ENCODE results near the gene PNPLA3. TPM values are rescaled to one million over a fixed set of nuclear protein-coding genes. Genes with fewer than 3 reads are reported as not detected.

The PNPLA3 gene
- total RNA-seq, 1 experiment from 2014 or later = 19.8 TPM

DNA sequence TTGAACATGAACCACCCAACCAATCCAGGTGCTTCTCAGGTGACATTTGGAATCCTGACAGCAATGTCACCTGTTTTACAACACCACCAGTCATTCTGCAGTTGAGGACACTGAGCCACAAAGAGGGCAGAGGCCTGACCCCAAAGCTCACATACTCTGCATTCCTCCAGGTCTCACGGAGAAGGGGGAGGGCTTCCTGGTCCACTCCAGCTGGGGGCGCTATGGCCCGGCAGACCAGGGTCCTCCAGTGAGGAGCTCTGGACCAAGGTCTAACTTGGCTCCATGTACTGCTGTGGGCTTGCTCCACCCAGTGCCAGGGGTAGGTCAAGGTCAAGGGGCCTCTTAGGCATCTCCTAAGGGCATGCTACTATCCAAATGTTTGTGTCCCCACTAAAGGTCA is 1.5 kb upstream of the PNPLA3 start (continued):
- TF ChIP-seq, protein P1, sequence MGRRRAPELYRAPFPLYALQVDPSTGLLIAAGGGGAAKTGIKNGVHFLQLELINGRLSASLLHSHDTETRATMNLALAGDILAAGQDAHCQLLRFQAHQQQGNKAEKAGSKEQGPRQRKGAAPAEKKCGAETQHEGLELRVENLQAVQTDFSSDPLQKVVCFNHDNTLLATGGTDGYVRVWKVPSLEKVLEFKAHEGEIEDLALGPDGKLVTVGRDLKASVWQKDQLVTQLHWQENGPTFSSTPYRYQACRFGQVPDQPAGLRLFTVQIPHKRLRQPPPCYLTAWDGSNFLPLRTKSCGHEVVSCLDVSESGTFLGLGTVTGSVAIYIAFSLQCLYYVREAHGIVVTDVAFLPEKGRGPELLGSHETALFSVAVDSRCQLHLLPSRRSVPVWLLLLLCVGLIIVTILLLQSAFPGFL (CRISPR knock-in tag; IDR thresholded peaks at IDR 0.05; ENCODE audit: borderline replicate concordance) = no peak
- TF ChIP-seq OVOL2 (CRISPR knock-in tag; IDR thresholded peaks at IDR 0.05; ENCODE audit: borderline replicate concordance) = no peak
- TF ChIP-seq ZNF671 (CRISPR knock-in tag; IDR thresholded peaks at IDR 0.05) = no peak

DNA sequence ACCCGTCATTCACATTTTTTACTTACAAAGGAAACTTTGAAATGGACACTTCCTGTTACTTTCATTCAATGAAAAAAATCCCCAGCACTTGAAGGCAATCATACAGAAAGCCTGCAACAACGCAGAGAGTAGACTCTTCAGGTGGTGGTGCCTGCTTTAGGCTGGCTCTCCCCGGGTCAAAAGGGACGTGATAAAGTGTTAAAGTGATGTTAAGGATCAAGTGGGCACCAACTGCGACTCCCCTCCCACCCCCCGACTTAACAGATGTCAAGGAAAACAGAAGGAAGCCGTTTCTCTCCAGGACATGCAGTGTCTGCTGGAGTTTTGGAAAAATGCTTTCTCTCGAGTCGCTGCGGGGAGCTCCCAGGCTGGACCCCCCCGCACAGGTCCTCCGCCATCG is 414 bp upstream of the PNPLA3 start:
- ChIA-PET POLR2A (interaction anchor here (0.9 to 1.3 kb wide), 2 partner anchors 23 to 32 kb away, joined by 3 to 5 read pairs; partner anchors contain the start of gene SAMM50), CTCF (interaction anchor here (0.7 to 8.9 kb wide), 11 partner anchors 9 to 736 kb away, joined by 3 to 65 read pairs (median 3); no protein-coding TSS in a partner anchor)
- H3K27me3 Mint-ChIP-seq (ENCODE audit: low read depth) = no peaks in the 10 kb centered on the region; the same call in 1 of the 2 replicates

DNA sequence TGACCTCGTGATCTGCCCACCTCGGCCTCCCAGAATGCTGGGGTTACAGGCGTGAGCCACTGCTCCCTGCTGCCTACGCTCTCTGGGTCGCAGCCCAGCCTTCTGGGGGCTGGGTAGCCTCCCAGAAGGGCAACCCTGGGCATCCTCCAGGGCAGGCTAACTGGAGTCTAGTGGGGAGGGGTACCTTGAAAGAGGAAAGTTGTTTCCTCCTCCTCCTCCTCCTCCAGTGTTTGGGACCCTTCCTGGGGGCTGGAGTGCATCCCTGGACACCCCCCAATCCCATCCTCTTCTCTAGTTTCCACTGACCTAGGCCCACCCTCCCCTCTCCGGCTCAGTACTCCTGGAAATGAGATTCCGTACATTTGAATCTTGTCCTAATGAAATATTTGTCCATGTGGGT is 1.3 kb downstream of the PNPLA3 start:
- no peak for DNase-seq (ENCODE audit: low spot score)
- Mint-ChIP-seq H3K4me3 (peak overlapping the region; percentile 84), H3K27me3 (ENCODE audit: low read depth) (no peaks in the 10 kb centered on the region), H3K4me1 (peaks cover 26% of the 10 kb centered on the region), H3K27ac (peak overlapping the region; percentile 52), H3K9me3 (no peaks in the 10 kb centered on the region), H3K36me3 (peaks cover 21% of the 10 kb centered on the region)
- ATAC-seq = no peak
- ChIA-PET CTCF (interaction anchor here (0.6 to 8.9 kb wide), 6 partner anchors 8 to 679 kb away, joined by 3 to 65 read pairs (median 6); no protein-coding TSS in a partner anchor), POLR2A (interaction anchor here (0.6 kb wide), 1 partner anchor 461 kb away, joined by 4 read pairs; no protein-coding TSS in a partner anchor)
- no peak for TF ChIP-seq CREM (CRISPR knock-in tag; IDR thresholded peaks at IDR 0.05)
- no peak for TF ChIP-seq ZNF219 (CRISPR knock-in tag; IDR thresholded peaks at IDR 0.05; ENCODE audit: borderline replicate concordance)
- no peak for TF ChIP-seq CBFB (CRISPR knock-in tag; IDR thresholded peaks at IDR 0.05; ENCODE audit: low read depth)
- no peak for TF ChIP-seq NFE2L1 (CRISPR knock-in tag; IDR thresholded peaks at IDR 0.05)
- no peak for TF ChIP-seq GRHL2 (CRISPR knock-in tag; IDR thresholded peaks at IDR 0.05; ENCODE audit: insufficient replicate concordance, severe bottlenecking)
- TF ChIP-seq MLX (CRISPR knock-in tag; IDR thresholded peaks at IDR 0.05) = no peak
- no peak for TF ChIP-seq MYBL2 (CRISPR knock-in tag; IDR thresholded peaks at IDR 0.05)
- TF ChIP-seq, protein P2, sequence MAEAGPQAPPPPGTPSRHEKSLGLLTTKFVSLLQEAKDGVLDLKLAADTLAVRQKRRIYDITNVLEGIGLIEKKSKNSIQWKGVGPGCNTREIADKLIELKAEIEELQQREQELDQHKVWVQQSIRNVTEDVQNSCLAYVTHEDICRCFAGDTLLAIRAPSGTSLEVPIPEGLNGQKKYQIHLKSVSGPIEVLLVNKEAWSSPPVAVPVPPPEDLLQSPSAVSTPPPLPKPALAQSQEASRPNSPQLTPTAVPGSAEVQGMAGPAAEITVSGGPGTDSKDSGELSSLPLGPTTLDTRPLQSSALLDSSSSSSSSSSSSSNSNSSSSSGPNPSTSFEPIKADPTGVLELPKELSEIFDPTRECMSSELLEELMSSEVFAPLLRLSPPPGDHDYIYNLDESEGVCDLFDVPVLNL (CRISPR knock-in tag; IDR thresholded peaks at IDR 0.05; ENCODE audit: borderline replicate concordance, low read depth) = no peak
- no peak for TF ChIP-seq TEAD1 (CRISPR knock-in tag; IDR thresholded peaks at IDR 0.05)
- no peak for TF ChIP-seq FOXJ3 (CRISPR knock-in tag; IDR thresholded peaks at IDR 0.05; ENCODE audit: borderline replicate concordance)
- TF ChIP-seq, protein P3, sequence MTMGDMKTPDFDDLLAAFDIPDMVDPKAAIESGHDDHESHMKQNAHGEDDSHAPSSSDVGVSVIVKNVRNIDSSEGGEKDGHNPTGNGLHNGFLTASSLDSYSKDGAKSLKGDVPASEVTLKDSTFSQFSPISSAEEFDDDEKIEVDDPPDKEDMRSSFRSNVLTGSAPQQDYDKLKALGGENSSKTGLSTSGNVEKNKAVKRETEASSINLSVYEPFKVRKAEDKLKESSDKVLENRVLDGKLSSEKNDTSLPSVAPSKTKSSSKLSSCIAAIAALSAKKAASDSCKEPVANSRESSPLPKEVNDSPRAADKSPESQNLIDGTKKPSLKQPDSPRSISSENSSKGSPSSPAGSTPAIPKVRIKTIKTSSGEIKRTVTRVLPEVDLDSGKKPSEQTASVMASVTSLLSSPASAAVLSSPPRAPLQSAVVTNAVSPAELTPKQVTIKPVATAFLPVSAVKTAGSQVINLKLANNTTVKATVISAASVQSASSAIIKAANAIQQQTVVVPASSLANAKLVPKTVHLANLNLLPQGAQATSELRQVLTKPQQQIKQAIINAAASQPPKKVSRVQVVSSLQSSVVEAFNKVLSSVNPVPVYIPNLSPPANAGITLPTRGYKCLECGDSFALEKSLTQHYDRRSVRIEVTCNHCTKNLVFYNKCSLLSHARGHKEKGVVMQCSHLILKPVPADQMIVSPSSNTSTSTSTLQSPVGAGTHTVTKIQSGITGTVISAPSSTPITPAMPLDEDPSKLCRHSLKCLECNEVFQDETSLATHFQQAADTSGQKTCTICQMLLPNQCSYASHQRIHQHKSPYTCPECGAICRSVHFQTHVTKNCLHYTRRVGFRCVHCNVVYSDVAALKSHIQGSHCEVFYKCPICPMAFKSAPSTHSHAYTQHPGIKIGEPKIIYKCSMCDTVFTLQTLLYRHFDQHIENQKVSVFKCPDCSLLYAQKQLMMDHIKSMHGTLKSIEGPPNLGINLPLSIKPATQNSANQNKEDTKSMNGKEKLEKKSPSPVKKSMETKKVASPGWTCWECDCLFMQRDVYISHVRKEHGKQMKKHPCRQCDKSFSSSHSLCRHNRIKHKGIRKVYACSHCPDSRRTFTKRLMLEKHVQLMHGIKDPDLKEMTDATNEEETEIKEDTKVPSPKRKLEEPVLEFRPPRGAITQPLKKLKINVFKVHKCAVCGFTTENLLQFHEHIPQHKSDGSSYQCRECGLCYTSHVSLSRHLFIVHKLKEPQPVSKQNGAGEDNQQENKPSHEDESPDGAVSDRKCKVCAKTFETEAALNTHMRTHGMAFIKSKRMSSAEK (CRISPR knock-in tag; IDR thresholded peaks at IDR 0.05; ENCODE audit: borderline replicate concordance) = no peak
- no peak for TF ChIP-seq PRRX2 (CRISPR knock-in tag; IDR thresholded peaks at IDR 0.05)
- TF ChIP-seq, protein P1 (CRISPR knock-in tag; IDR thresholded peaks at IDR 0.05; ENCODE audit: borderline replicate concordance) = no peak
- TF ChIP-seq, protein P4, sequence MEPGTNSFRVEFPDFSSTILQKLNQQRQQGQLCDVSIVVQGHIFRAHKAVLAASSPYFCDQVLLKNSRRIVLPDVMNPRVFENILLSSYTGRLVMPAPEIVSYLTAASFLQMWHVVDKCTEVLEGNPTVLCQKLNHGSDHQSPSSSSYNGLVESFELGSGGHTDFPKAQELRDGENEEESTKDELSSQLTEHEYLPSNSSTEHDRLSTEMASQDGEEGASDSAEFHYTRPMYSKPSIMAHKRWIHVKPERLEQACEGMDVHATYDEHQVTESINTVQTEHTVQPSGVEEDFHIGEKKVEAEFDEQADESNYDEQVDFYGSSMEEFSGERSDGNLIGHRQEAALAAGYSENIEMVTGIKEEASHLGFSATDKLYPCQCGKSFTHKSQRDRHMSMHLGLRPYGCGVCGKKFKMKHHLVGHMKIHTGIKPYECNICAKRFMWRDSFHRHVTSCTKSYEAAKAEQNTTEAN (CRISPR knock-in tag; IDR thresholded peaks at IDR 0.05) = no peak
- TF ChIP-seq, protein P5, sequence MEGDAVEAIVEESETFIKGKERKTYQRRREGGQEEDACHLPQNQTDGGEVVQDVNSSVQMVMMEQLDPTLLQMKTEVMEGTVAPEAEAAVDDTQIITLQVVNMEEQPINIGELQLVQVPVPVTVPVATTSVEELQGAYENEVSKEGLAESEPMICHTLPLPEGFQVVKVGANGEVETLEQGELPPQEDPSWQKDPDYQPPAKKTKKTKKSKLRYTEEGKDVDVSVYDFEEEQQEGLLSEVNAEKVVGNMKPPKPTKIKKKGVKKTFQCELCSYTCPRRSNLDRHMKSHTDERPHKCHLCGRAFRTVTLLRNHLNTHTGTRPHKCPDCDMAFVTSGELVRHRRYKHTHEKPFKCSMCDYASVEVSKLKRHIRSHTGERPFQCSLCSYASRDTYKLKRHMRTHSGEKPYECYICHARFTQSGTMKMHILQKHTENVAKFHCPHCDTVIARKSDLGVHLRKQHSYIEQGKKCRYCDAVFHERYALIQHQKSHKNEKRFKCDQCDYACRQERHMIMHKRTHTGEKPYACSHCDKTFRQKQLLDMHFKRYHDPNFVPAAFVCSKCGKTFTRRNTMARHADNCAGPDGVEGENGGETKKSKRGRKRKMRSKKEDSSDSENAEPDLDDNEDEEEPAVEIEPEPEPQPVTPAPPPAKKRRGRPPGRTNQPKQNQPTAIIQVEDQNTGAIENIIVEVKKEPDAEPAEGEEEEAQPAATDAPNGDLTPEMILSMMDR (IDR thresholded peaks at IDR 0.05) = no peak

More for the DNA sequence above, 414 bp upstream of the PNPLA3 start:
- H3K4me1 Mint-ChIP-seq = peaks cover 26% of the 10 kb centered on the region
- peaks cover 8% of the 10 kb centered on the region for H3K36me3 Mint-ChIP-seq
- peak overlapping the region; percentile 79 for H3K27ac Mint-ChIP-seq
- no peaks in the 10 kb centered on the region for H3K9me3 Mint-ChIP-seq
- no peak for DNase-seq (ENCODE audit: low spot score)
- TF ChIP-seq RORB (CRISPR knock-in tag; IDR thresholded peaks at IDR 0.05) = no peak
- TF ChIP-seq, protein P4 (CRISPR knock-in tag; IDR thresholded peaks at IDR 0.05) = no peak
- peak; percentile 6 for ATAC-seq
- peak overlapping the region; percentile 71 for H3K4me3 Mint-ChIP-seq
